GM21737 (cell line): ENCODE data around the gene TPTE.
"Not testable (repeated sequence)": the region's sequence is repeated elsewhere in the genome, so short reads cannot be mapped to it uniquely, and the experiment has no call there.

ENCODE experiments used
- ATAC-seq: cut with Tn5 transposase; IDR thresholded peaks from one replicate; pipeline ENCODE4 v1.9.1; 2021; ENCODE audit warnings: mild to moderate bottlenecking, moderate library complexity; ENCODE audit not compliant: unreplicated experiment

TPTE gene

DNA sequence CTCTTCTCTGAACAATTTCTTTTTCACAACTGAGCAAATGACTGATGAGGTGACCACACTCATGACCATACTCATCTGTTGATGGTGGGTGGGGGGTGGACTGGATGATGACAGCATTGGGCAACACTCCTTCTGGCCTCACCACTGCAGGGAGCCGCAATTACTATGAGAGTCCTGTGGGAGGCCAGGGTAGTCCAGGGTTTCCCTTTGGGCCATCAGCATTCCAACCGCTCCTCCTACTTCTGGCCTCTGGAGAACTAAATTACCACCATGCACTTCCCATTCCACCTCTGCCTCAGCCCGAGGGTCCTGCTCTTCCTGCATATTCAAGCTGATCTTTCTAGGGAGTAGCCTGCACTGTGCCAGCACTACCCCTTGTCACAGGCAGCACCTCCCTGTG, 94.7 kb downstream of the TPTE start:
- ATAC-seq = not testable (repeated sequence)

- ATAC-seq = no peak
Measured at GRCh38 chr21:10616535-10616934, 95.2 kb downstream of the TPTE start.

GRCh38 chr21:10617133-10617752, 95.9 kb downstream of the TPTE start:
- not testable (repeated sequence) for ATAC-seq

GRCh38 chr21:10627316-10627863, 106.0 kb downstream of the TPTE start:
- no peak for ATAC-seq

DNA sequence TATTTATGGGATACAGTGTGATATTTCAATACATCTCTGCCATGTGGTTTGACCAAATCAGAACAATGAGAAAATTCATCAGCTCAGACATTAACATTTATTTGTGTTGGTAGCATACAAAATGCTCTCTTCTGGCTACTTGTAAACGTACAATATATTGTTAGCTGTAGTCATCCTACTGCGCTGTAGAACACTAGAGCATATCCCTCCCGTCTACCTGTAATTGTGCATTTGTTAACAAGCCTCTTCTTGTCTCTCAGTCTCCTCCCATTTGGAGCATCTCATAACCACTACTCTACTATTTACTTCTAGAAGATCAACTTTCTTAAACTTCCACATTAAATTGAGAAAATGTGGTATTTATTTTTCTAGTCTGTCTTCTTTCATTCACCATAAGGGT, 107.9 kb downstream of the TPTE start:
- ATAC-seq = not testable (repeated sequence)

GRCh38 chr21:10630829-10631228, 109.4 kb downstream of the TPTE start:
- not testable (repeated sequence) for ATAC-seq

DNA sequence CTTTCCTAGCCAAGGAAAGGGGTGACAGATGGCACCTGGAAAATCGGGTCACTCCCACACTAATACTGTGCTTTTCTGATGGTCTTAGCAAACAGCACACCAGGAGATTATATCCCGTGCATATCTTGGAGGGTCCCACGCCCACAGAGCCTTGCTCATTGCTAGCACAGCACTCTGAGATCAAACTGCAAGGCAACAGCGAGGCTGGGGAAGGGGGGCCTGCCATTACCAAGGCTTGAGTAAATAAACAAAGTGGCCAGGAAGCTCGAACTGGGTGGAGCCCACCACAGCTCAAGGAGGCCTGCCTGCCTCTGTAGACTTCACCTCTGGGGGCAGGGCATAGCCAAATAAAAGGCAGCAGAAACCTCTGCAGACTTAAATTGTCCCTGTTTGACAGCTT, 109.9 kb downstream of the TPTE start:
- not testable (repeated sequence) for ATAC-seq

GRCh38 chr21:10638144-10638543, 116.8 kb downstream of the TPTE start:
- not testable (repeated sequence) for ATAC-seq

DNA sequence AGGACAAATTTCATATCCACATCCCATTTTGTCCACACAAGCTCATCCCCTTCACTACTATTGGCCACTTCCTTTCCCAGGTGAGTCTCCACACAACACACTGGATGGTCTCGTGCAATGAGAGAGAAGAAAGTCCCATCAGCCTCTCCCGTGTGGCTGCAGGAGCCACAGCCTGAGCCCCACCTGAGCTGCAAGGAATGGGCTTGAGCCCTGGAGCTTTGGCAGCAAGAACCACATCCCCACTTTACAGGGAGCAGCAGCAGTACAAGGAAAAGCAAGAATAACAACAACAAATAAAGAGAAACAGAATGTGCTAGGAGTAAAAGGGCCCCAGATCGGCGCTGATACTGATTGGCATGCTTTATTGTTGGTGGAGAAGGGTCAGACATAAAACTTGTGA, 117.7 kb downstream of the TPTE start:
- no peak for ATAC-seq

DNA sequence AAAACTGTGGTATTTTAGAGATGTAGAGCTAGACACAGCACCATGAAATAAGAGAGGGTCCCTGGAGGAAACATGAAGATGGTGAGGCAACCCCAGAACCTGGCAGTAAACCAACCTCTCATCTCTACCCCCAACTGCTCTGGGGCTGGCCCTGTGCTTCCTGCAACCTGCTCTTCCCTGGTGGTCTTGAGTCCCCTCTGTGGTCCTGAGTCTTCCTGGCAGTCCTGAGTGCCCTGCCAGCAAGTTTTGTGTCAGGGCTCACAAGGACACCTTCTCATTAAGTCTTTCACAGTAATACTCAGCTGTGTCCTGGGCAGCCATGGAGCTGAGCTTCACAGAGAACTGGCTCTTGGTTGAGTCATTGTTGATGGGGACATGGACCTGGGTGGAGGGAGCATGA, 118.4 kb downstream of the TPTE start:
- ATAC-seq = not testable (repeated sequence)

GRCh38 chr21:10640446-10640845, 119.1 kb downstream of the TPTE start:
- no peak for ATAC-seq

GRCh38 chr21:10641107-10641506, 119.7 kb downstream of the TPTE start:
- no peak for ATAC-seq

GRCh38 chr21:10645667-10646066, 124.3 kb downstream of the TPTE start:
- ATAC-seq = not testable (repeated sequence)

DNA sequence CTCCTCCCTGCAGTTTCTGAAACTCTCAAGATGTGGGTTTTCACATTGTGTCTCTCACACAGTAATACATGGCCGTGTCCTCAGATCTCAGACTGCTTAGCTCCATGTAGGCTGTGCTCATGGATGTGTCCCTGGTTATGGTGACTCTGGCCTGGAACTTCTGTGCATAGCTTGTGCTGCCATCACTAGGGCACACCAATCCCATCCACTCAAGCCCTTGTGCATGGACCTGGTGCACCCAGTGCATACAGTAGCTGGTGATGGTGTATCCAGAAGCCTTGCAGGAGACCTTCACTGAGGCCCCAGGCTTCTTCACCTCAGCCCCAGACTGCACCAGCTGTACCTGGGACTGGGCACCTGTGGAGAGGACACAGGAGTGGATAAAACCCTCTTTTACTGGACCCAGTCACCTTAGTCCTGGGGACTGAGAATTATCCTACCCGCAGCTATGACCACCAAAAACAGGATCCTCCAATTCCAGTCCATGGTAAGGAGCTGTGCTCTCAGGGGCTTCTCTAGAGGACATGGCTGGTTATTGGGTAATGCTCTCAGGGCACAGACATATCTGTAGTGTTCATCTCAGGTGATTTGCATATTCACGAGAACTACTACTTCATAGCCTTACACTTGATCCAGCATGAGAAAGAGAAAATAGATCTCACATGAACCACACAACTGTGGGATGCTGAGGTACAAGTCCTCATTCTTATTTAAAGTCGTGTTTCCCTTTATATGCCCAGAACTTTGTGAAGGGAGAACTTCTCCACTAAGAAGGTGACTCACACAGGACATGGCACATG, 128.2 kb downstream of the TPTE start:
- not testable (repeated sequence) for ATAC-seq

- ATAC-seq = not testable (repeated sequence)
Measured at GRCh38 chr21:10650297-10650696, 128.9 kb downstream of the TPTE start.
